Body of pancreas (tissue), 4 donors: Measurements from ENCODE around the gene FBRSL1. TPM values are rescaled to one million over a fixed set of nuclear protein-coding genes. Genes with fewer than 3 reads are reported as not detected.

ENCODE experiments used
- ATAC-seq: fragments of 150-250 bp; one replicate; pipeline ENCODE4 v1.9.1; 2016
- DNase-seq, 4 donors: peaks; one replicate each; pipeline ENCODE4 v3.0.0-alpha.2; 2019
- H3K27ac ChIP-seq, 4 donors: fragments of 200-600 bp; sonication (generic); 1 replicate in 3 of 4; 2 replicates in 1 of 4; pipeline versions ENCODE4 v1.5.1 to v1.6.1; 2016 to 2019; ENCODE audit warnings: mild to moderate bottlenecking in 1 of 4, mixed read lengths in 1 of 4, moderate library complexity in 1 of 4
- H3K27me3 ChIP-seq, 2 donors: fragments of 200-600 bp; sonication (generic); one replicate each; pipeline ENCODE4 v1.6.0; 2016; ENCODE audit warnings: mild to moderate bottlenecking in 1 of 2
- H3K36me3 ChIP-seq, 2 donors: fragments of 200-600 bp; sonication (generic); replicated peaks in 1 of 2; 2 replicates each; pipeline ENCODE4 v1.5.1; 2016; ENCODE audit warnings: low read depth in 2 of 2; ENCODE audit not compliant: insufficient read depth in 1 of 2
- H3K4me1 ChIP-seq: fragments of 200-600 bp; sonication (generic); one replicate; pipeline ENCODE4 v1.6.0; 2016
- H3K4me3 ChIP-seq, 2 donors: fragments of 200-600 bp; sonication (generic); 1 replicate in 1 of 2; 2 replicates in 1 of 2; pipeline ENCODE4 v1.5.1; 2016 to 2019
- H3K9me3 ChIP-seq, 3 donors: fragments of 200-600 bp; sonication (generic); 1 replicate in 2 of 3; 2 replicates in 1 of 3; pipeline ENCODE4 v1.5.1; 2016
- CTCF ChIP-seq, 7 experiments: fragments of 450-650 bp in 4 of 7; fragments of 200-600 bp in 3 of 7; sonication (generic) in 3 of 7; IDR thresholded peaks; one replicate each; pipeline ENCODE4 v1.5.1; 2016 to 2019; ENCODE audit warnings: antibody characterized with exemption in 7 of 7
- POLR2A ChIP-seq, 3 donors: fragments of 450-650 bp; IDR thresholded peaks; one replicate each; pipeline ENCODE4 v1.6.1; 2016; ENCODE audit warnings: antibody characterized with exemption in 3 of 3, mild to moderate bottlenecking in 2 of 3
- whole genome bisulfite sequencing, 2 donors: methylation state at CpG; one replicate each; pipeline ENCODE4 v1.1.5; 2017; 5-methylcytosine and 5-hydroxymethylcytosine counted together
- intact Hi-C: fragments of 100-400 bp; cut with DNase I; formaldehyde crosslinking; loops from one replicate; pipeline ENCODE4 v1.15.1; 2023
- total RNA-seq, 2 donors: library from RNA; depleted of rRNA; stranded (reverse); fragments of >200 nt; gene quantifications; one replicate each; pipeline ENCODE4 v1.1.0, GENCODE V29; 2016

The FBRSL1 gene
- total RNA-seq, 2 donors from 2014 or later, result 29.8 to 50.1 TPM

GRCh38 chr12:132507161-132507538 is 17.2 kb downstream of the FBRSL1 start:
- Histone ChIP-seq H3K27me3 (no peaks in the 10 kb centered on the region), H3K36me3 (peaks cover 0 to 4% of the 10 kb centered on the region in 2 donors), H3K27ac (peak overlapping the region; percentile 60 to 85 (median 82)), H3K9me3 (no peaks in the 10 kb centered on the region), H3K4me3 (no peak overlapping the region), H3K4me1 (peaks cover 69% of the 10 kb centered on the region)
- WGBS, 2 donors, result 52 to 61% methylated on average over 12 to 14 of the region's 15 CpGs
- intact Hi-C loops, result no loop called here
- TF ChIP-seq CTCF (IDR thresholded peaks at IDR 0.05) (no peak), POLR2A (IDR thresholded peaks at IDR 0.05) (no peak)
- peak; percentile 5 for ATAC-seq
- DNase-seq, result no peak

- WGBS, 2 donors, result 75 to 80% methylated on average over 18 to 31 of the region's 31 CpGs
- H3K4me3 ChIP-seq, result no peak overlapping the region
- intact Hi-C loops, result no loop called here
- H3K27ac ChIP-seq, result peak overlapping the region; percentile 60 to 85 (median 82)
- no peak for ATAC-seq
- H3K27me3 ChIP-seq, result no peaks in the 10 kb centered on the region
- TF ChIP-seq POLR2A (IDR thresholded peaks at IDR 0.05), result no peak
- TF ChIP-seq CTCF (IDR thresholded peaks at IDR 0.05), result no peak
- peak in 2 of 4 donors; percentile 40 to 44 for DNase-seq
- H3K36me3 ChIP-seq, result peaks cover 0 to 4% of the 10 kb centered on the region in 2 donors
- H3K4me1 ChIP-seq, result peaks cover 70% of the 10 kb centered on the region
- no peaks in the 10 kb centered on the region for H3K9me3 ChIP-seq
Observed at GRCh38 chr12:132507656-132508490, 17.9 kb downstream of the FBRSL1 start.

- no peaks in the 10 kb centered on the region for H3K27me3 ChIP-seq
- H3K4me1 ChIP-seq, result peaks cover 70% of the 10 kb centered on the region
- no peak overlapping the region for H3K4me3 ChIP-seq
- DNase-seq, result no peak
- no peaks in the 10 kb centered on the region for H3K9me3 ChIP-seq
- no peak for TF ChIP-seq POLR2A (IDR thresholded peaks at IDR 0.05)
- TF ChIP-seq CTCF (IDR thresholded peaks at IDR 0.05), result no peak
- peak overlapping the region in 1 of 4 donors; percentile 82 for H3K27ac ChIP-seq
- ATAC-seq, result no peak
- intact Hi-C loops, result no loop called here
- peaks cover 0 to 4% of the 10 kb centered on the region in 2 donors for H3K36me3 ChIP-seq
- 86% methylated on average over 14 of the region's 16 CpGs; no CpG with 5 or more reads in 1 of the 2 donors for WGBS, 2 donors
Observed at GRCh38 chr12:132508491-132508740, 18.5 kb downstream of the FBRSL1 start.

- WGBS, 2 donors, result 96 to 100% methylated on average over 3 to 32 of the region's 53 CpGs
- DNase-seq, result no peak
- Histone ChIP-seq H3K27me3 (no peaks in the 10 kb centered on the region), H3K9me3 (no peaks in the 10 kb centered on the region), H3K27ac (no peak overlapping the region), H3K36me3 (peaks cover 0 to 4% of the 10 kb centered on the region in 2 donors), H3K4me3 (no peak overlapping the region), H3K4me1 (peaks cover 70% of the 10 kb centered on the region)
- intact Hi-C loops, result no loop called here
- no peak for ATAC-seq
- no peak for TF ChIP-seq POLR2A (IDR thresholded peaks at IDR 0.05)
- TF ChIP-seq CTCF (IDR thresholded peaks at IDR 0.05), result no peak
Observed at GRCh38 chr12:132508860-132509732, 19.1 kb downstream of the FBRSL1 start.
